HG02970 (cell line): ENCODE results near the gene ITPKC.
A peak's percentile ranks its signal among the peaks of the same experiment; 100 is the strongest.

Source experiments
- ATAC-seq: cut with Tn5 transposase; IDR thresholded peaks from one replicate; pipeline ENCODE4 v1.9.1; 2021; ENCODE audit warnings: mild to moderate bottlenecking, moderate library complexity, moderate number of reproducible peaks; ENCODE audit not compliant: unreplicated experiment, low FRiP score

Gene ITPKC

GRCh38 chr19:40737102-40737644 is 20.3 kb downstream of the ITPKC start:
- ATAC-seq, result no peak

GRCh38 chr19:40739030-40739839 is 22.3 kb downstream of the ITPKC start:
- no peak for ATAC-seq

- no peak for ATAC-seq
These were observed 23.2 kb downstream of the ITPKC start for GRCh38 chr19:40739871-40740703.

GRCh38 chr19:40740747-40741146 is 23.8 kb downstream of the ITPKC start:
- ATAC-seq, result no peak

- no peak for ATAC-seq
These were observed 24.8 kb downstream of the ITPKC start for GRCh38 chr19:40741527-40742390.

- no peak for ATAC-seq
These were observed 25.6 kb downstream of the ITPKC start for GRCh38 chr19:40742477-40742876.

- no peak for ATAC-seq
These were observed 26.0 kb downstream of the ITPKC start for GRCh38 chr19:40742886-40743285.

- no peak for ATAC-seq
These were observed 27.0 kb downstream of the ITPKC start for GRCh38 chr19:40743926-40744325.

- ATAC-seq, result no peak
These were observed 27.9 kb downstream of the ITPKC start for GRCh38 chr19:40744554-40745401.

GRCh38 chr19:40745402-40745780 is 28.5 kb downstream of the ITPKC start:
- no peak for ATAC-seq

- no peak for ATAC-seq
These were observed 30.6 kb downstream of the ITPKC start for GRCh38 chr19:40747536-40747935.

GRCh38 chr19:40750058-40750873 is 33.4 kb downstream of the ITPKC start, which contains the start of gene ACTMAP:
ACTMAP (minus strand) TSS chr19:40750477; CDS start chr19:40749803, 674 bp downstream.
- ATAC-seq, result peak; percentile 88

- peak; percentile 51 for ATAC-seq
These were observed 34.1 kb downstream of the ITPKC start, which contains the start of gene SNRPA for GRCh38 chr19:40750874-40751537. SNRPA (plus strand) TSS chr19:40751203; CDS start chr19:40751409, 206 bp downstream.

- no peak for ATAC-seq
These were observed 35.4 kb downstream of the ITPKC start for GRCh38 chr19:40752257-40752781.

GRCh38 chr19:40754611-40755247 is 37.8 kb downstream of the ITPKC start:
- no peak for ATAC-seq

GRCh38 chr19:40755248-40755624 is 38.3 kb downstream of the ITPKC start:
- no peak for ATAC-seq

GRCh38 chr19:40755791-40756190 is 38.9 kb downstream of the ITPKC start:
- no peak for ATAC-seq
